Smooth muscle cell of trachea (primary cell): ENCODE results near the gene ATP13A2. TPM values are rescaled to one million over a fixed set of nuclear protein-coding genes. Genes with fewer than 3 reads are reported as not detected.

Experiments
- total RNA-seq: library from RNA; depleted of rRNA; stranded (reverse); fragments of >200 nt; gene quantifications from 2 replicates; pipeline ENCODE4 v1.2.1, GENCODE V29; 2014

The ATP13A2 gene, protein sequence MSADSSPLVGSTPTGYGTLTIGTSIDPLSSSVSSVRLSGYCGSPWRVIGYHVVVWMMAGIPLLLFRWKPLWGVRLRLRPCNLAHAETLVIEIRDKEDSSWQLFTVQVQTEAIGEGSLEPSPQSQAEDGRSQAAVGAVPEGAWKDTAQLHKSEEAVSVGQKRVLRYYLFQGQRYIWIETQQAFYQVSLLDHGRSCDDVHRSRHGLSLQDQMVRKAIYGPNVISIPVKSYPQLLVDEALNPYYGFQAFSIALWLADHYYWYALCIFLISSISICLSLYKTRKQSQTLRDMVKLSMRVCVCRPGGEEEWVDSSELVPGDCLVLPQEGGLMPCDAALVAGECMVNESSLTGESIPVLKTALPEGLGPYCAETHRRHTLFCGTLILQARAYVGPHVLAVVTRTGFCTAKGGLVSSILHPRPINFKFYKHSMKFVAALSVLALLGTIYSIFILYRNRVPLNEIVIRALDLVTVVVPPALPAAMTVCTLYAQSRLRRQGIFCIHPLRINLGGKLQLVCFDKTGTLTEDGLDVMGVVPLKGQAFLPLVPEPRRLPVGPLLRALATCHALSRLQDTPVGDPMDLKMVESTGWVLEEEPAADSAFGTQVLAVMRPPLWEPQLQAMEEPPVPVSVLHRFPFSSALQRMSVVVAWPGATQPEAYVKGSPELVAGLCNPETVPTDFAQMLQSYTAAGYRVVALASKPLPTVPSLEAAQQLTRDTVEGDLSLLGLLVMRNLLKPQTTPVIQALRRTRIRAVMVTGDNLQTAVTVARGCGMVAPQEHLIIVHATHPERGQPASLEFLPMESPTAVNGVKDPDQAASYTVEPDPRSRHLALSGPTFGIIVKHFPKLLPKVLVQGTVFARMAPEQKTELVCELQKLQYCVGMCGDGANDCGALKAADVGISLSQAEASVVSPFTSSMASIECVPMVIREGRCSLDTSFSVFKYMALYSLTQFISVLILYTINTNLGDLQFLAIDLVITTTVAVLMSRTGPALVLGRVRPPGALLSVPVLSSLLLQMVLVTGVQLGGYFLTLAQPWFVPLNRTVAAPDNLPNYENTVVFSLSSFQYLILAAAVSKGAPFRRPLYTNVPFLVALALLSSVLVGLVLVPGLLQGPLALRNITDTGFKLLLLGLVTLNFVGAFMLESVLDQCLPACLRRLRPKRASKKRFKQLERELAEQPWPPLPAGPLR
- 14.0 and 21.0 TPM in 2 replicates for total RNA-seq

DNA sequence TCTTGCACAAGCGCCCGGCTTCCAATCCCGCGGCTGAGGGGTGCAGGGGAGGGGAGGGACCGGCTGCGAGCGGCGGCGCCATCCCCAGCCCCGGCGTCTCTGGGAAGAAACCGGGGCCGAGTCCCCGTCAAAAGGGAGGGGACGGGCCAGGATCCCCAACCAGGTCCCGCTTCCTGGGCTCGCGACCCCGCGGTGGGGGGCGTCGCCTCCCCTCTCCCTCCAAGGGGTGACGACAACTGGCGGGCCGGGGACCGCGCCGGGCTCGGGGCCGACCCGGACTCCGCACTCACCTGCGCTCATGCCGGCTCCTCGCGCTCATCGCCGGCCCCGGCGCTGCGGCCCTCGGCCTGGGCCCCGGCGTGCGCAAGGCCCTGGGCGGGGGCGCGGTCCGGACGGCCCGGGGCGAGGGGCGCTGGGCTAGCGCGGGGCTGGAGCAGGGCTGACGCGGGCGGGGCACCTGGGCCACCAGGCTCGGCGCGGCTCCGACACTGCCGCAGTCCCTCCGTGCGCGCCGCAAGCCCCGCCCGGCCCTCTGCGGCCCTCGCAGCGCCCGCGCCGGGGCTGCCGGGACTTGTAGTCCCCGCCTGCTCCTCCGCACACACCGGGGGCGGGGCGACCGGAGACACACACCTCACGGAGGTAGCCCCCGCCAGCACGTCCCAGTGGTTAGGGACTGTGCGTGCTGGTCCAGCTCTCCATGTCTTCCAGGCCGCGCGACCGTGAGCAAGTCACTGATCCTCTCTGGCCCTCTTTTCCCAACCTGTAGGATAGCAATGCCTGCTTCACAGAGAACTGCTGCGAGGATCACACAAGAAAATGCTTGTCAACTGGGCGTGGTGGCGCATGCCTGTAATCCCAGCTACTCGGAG, at the start of gene ATP13A2:
TSS of gene ATP13A2 (minus strand) at position 490 of the 869 bp plus-strand sequence. CDS start at position 300, 190 bp downstream.

GRCh38 chr1:17053685-17054410, 42.1 kb upstream of the ATP13A2 start, which contains the start of gene SDHB:
Gene SDHB, minus strand, starts transcription at chr1:17054032. Its CDS starts 13 bp downstream, at chr1:17054019.

GRCh38 chr1:16980473-16981268, 31.1 kb downstream of the ATP13A2 start, which contains the start of gene MFAP2:
Gene MFAP2, minus strand, starts transcription at chr1:16980620. Its CDS starts 2,347 bp downstream, at chr1:16978273.

Other genes with a start within 250 kb of the ATP13A2 start
- gene RNU1-2, start 115.9 kb downstream of the ATP13A2 start, total RNA-seq, result under 0.01 TPM in 2 replicates
- 12.4 and 22.5 TPM in 2 replicates for gene CROCC, start 90.0 kb downstream of the ATP13A2 start, total RNA-seq
- 16.9 and 26.5 TPM in 2 replicates for gene MFAP2, start 31.3 kb downstream of the ATP13A2 start, total RNA-seq
- 97.8 and 146 TPM in 2 replicates for gene SDHB, start 42.1 kb upstream of the ATP13A2 start, total RNA-seq
- under 0.01 and 0.15 TPM in 2 replicates for gene PADI2, start 107.5 kb upstream of the ATP13A2 start, total RNA-seq
- not detected in 2 replicates for gene PADI1, start 193.2 kb upstream of the ATP13A2 start, total RNA-seq
- gene PADI3, start 237.2 kb upstream of the ATP13A2 start, total RNA-seq, result not detected in 2 replicates